HEK293T (cell line): Measurements from ENCODE around the gene TTC16.

Experiments
- NFRKB ChIP-seq: fragments of 450-650 bp; IDR thresholded peaks from 2 replicates; pipeline ENCODE4 v1.6.1; 2016; ENCODE audit warnings: mild to moderate bottlenecking, moderate library complexity
- PKNOX1 ChIP-seq: fragments of 450-650 bp; IDR thresholded peaks from 2 replicates; pipeline ENCODE4 v1.6.1; 2016

- TF ChIP-seq PKNOX1 = no peak
- no peak for TF ChIP-seq NFRKB
Measured at GRCh38 chr9:127773272-127773671, 57.4 kb downstream of the TTC16 start.
